Stomach (tissue), 4 donors: ENCODE results near the gene CD38.

Experiments used
- EP300 ChIP-seq: sonication (generic); formaldehyde crosslinking; IDR thresholded peaks from one replicate; pipeline ENCODE4 v1.6.1; 2017; ENCODE audit warnings: antibody characterized with exemption
- POLR2A ChIP-seq, 4 donors: fragments of 450-650 bp; IDR thresholded peaks; one replicate each; pipeline ENCODE4 v1.6.1; 2016; ENCODE audit warnings: antibody characterized with exemption in 4 of 4, control low read depth in 2 of 4, mild to moderate bottlenecking in 1 of 4, moderate library complexity in 1 of 4
- POLR2AphosphoS5 ChIP-seq, 3 donors: sonication (generic); formaldehyde crosslinking; IDR thresholded peaks; one replicate each; pipeline ENCODE4 v1.6.1; 2016; ENCODE audit warnings: antibody characterized with exemption in 3 of 3
- TF ChIP-seq, protein P1 (sequence below), 7 experiments: fragments of 450-650 bp in 4 of 7; fragments of 200-600 bp in 3 of 7; sonication (generic) in 3 of 7; IDR thresholded peaks; one replicate each; pipeline ENCODE4 v1.5.1; 2016 to 2019; ENCODE audit warnings: antibody characterized with exemption in 7 of 7, control low read depth in 2 of 7, mild to moderate bottlenecking in 1 of 7

DNA sequence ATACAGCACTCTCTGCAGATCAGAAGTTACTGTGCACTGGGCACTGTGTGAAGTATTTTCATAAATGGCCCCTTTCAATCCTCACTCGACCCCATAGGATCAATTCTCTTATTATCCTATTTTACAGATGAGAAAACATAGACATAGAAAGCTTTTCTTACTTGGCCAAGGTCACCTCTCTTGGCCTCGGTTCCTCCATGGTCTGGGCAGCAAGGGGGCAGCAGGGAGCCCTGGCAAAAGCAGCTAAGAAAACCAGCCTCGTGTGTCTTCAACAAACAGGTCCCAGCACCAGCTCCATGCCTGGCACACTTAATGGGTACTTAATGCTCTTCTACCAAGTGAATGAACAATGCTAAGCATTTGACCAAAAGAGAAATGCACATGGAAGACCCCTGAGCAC, 40.9 kb upstream of the CD38 start:
- TF ChIP-seq, protein P1, sequence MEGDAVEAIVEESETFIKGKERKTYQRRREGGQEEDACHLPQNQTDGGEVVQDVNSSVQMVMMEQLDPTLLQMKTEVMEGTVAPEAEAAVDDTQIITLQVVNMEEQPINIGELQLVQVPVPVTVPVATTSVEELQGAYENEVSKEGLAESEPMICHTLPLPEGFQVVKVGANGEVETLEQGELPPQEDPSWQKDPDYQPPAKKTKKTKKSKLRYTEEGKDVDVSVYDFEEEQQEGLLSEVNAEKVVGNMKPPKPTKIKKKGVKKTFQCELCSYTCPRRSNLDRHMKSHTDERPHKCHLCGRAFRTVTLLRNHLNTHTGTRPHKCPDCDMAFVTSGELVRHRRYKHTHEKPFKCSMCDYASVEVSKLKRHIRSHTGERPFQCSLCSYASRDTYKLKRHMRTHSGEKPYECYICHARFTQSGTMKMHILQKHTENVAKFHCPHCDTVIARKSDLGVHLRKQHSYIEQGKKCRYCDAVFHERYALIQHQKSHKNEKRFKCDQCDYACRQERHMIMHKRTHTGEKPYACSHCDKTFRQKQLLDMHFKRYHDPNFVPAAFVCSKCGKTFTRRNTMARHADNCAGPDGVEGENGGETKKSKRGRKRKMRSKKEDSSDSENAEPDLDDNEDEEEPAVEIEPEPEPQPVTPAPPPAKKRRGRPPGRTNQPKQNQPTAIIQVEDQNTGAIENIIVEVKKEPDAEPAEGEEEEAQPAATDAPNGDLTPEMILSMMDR (IDR thresholded peaks at IDR 0.05) = no peak
- TF ChIP-seq EP300 (no peak), POLR2A (IDR thresholded peaks at IDR 0.05) (no peak), POLR2AphosphoS5 (IDR thresholded peaks at IDR 0.05) (no peak)
